Astrocyte (in vitro differentiated cells and primary cell): Measurements from ENCODE around the gene TRAF3IP1. TPM values are rescaled to one million over a fixed set of nuclear protein-coding genes. Genes with fewer than 3 reads are reported as not detected.

Source experiments
- DNase-seq: peaks from one replicate; pipeline ENCODE4 v3.0.0-alpha.2; 2010; ENCODE audit warnings: low read depth
- FAIRE-seq: peaks from 2 replicates; lab custom pipeline; 2011; peaks lifted over from hg19 to GRCh38; lab: Jason Lieb, UNC
- H2AFZ ChIP-seq: 2 replicates; pipeline ENCODE4 v1.6.0; 2012; ENCODE audit warnings: low read depth, low read length, inconsistent platforms
- H3K27ac ChIP-seq: 2 replicates; pipeline ENCODE4 v1.5.1; 2011; ENCODE audit warnings: low read depth, low read length, inconsistent platforms
- H3K27me3 ChIP-seq: 2 replicates; pipeline ENCODE4 v1.6.0; 2011; ENCODE audit warnings: low read length, inconsistent platforms; ENCODE audit not compliant: insufficient read depth
- H3K36me3 ChIP-seq: 2 replicates; pipeline ENCODE4 v1.5.1; 2011; ENCODE audit warnings: low read length, inconsistent platforms; ENCODE audit not compliant: insufficient read depth
- H3K4me1 ChIP-seq: 2 replicates; pipeline ENCODE4 v1.5.1; 2011; ENCODE audit warnings: low read length, inconsistent platforms; ENCODE audit not compliant: insufficient read depth
- H3K4me2 ChIP-seq: 2 replicates; pipeline ENCODE4 v1.6.0; 2012; ENCODE audit warnings: low read length, inconsistent platforms
- H3K4me3 ChIP-seq: 2 replicates; pipeline ENCODE4 v1.5.1; 2011; ENCODE audit warnings: low read depth, mild to moderate bottlenecking, low read length, inconsistent platforms; ENCODE audit not compliant: insufficient read depth
- H3K79me2 ChIP-seq: 2 replicates; pipeline ENCODE4 v1.6.0; 2012; ENCODE audit warnings: mild to moderate bottlenecking, low read length, inconsistent platforms; ENCODE audit not compliant: insufficient read depth
- H3K9ac ChIP-seq: 2 replicates; pipeline ENCODE4 v1.6.0; 2012; ENCODE audit warnings: mild to moderate bottlenecking, low read length, inconsistent platforms
- H3K9me3 ChIP-seq: 2 replicates; pipeline ENCODE4 v1.5.1; 2012; ENCODE audit warnings: low read depth, mild to moderate bottlenecking, low read length, inconsistent platforms; ENCODE audit not compliant: insufficient read depth
- H4K20me1 ChIP-seq: 2 replicates; pipeline ENCODE4 v1.6.0; 2012; ENCODE audit warnings: low read length, inconsistent platforms; ENCODE audit not compliant: insufficient read depth
- H3K27ac Mint-ChIP-seq: one replicate; pipeline ENCODE4 v1.8.0; 2021; ENCODE audit warnings: mild to moderate bottlenecking, mixed read lengths; ENCODE audit not compliant: unreplicated experiment
- H3K27me3 Mint-ChIP-seq: one replicate; pipeline ENCODE4 v1.8.0; 2021; ENCODE audit warnings: low read depth, mixed read lengths; ENCODE audit not compliant: unreplicated experiment
- H3K36me3 Mint-ChIP-seq: one replicate; pipeline ENCODE4 v1.8.0; 2021; ENCODE audit warnings: low read depth, mixed read lengths; ENCODE audit not compliant: unreplicated experiment
- H3K4me1 Mint-ChIP-seq: one replicate; pipeline ENCODE4 v1.8.0; 2021; ENCODE audit warnings: low read depth, mixed read lengths; ENCODE audit not compliant: unreplicated experiment
- H3K4me3 Mint-ChIP-seq: one replicate; pipeline ENCODE4 v1.8.0; 2021; ENCODE audit warnings: mild to moderate bottlenecking, moderate library complexity, mixed read lengths; ENCODE audit not compliant: unreplicated experiment
- H3K9me3 Mint-ChIP-seq: one replicate; pipeline ENCODE4 v1.8.0; 2021; ENCODE audit warnings: mild to moderate bottlenecking, mixed read lengths; ENCODE audit not compliant: unreplicated experiment
- EZH2 ChIP-seq: IDR thresholded peaks from 2 replicates; pipeline ENCODE4 v1.6.1; 2012; ENCODE audit warnings: mild to moderate bottlenecking, low read length, inconsistent platforms; ENCODE audit not compliant: insufficient read depth
- total RNA-seq: library from RNA; stranded (reverse); gene quantifications from 2 replicates; pipeline ENCODE4 v1.2.1, GENCODE V29; 2021
- TF ChIP-seq, protein P1 (sequence below): IDR thresholded peaks from 2 replicates; pipeline ENCODE4 v1.5.1; 2011; ENCODE audit warnings: low read depth, mild to moderate bottlenecking, inconsistent platforms, low read length, moderate library complexity; ENCODE audit not compliant: insufficient read depth

TRAF3IP1 gene
- total RNA-seq, 1 donor from 2014 or later: 19.6 TPM

GRCh38 chr2:238313289-238313990 lies 6.9 kb upstream of the TRAF3IP1 start:
- H3K4me3 Mint-ChIP-seq: no peak overlapping the region
- TF ChIP-seq, protein P1, sequence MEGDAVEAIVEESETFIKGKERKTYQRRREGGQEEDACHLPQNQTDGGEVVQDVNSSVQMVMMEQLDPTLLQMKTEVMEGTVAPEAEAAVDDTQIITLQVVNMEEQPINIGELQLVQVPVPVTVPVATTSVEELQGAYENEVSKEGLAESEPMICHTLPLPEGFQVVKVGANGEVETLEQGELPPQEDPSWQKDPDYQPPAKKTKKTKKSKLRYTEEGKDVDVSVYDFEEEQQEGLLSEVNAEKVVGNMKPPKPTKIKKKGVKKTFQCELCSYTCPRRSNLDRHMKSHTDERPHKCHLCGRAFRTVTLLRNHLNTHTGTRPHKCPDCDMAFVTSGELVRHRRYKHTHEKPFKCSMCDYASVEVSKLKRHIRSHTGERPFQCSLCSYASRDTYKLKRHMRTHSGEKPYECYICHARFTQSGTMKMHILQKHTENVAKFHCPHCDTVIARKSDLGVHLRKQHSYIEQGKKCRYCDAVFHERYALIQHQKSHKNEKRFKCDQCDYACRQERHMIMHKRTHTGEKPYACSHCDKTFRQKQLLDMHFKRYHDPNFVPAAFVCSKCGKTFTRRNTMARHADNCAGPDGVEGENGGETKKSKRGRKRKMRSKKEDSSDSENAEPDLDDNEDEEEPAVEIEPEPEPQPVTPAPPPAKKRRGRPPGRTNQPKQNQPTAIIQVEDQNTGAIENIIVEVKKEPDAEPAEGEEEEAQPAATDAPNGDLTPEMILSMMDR: no peak
- no peak for TF ChIP-seq EZH2

GRCh38 chr2:238313991-238314350 lies 6.3 kb upstream of the TRAF3IP1 start:
- Mint-ChIP-seq H3K9me3 (no peaks in the 10 kb centered on the region), H3K27ac (no peak overlapping the region), H3K4me3 (no peak overlapping the region), H3K27me3 (peaks cover 20% of the 10 kb centered on the region), H3K4me1 (no peaks in the 10 kb centered on the region), H3K36me3 (no peaks in the 10 kb centered on the region)
- TF ChIP-seq EZH2: no peak
- TF ChIP-seq, protein P1: no peak
- no peak overlapping the region for H3K9ac ChIP-seq
- H3K79me2 ChIP-seq: no peaks in the 10 kb centered on the region
- H3K4me1 ChIP-seq: no peaks in the 10 kb centered on the region
- H3K27ac ChIP-seq: no peak overlapping the region
- no peaks in the 10 kb centered on the region for H3K36me3 ChIP-seq
- no peak overlapping the region for H3K4me2 ChIP-seq
- no peak for DNase-seq
- no peak for FAIRE-seq
- no peaks in the 10 kb centered on the region for H3K9me3 ChIP-seq
- H2AFZ ChIP-seq: no peak overlapping the region
- no peaks in the 10 kb centered on the region for H4K20me1 ChIP-seq
- H3K4me3 ChIP-seq: no peak overlapping the region
- H3K27me3 ChIP-seq: no peaks in the 10 kb centered on the region

More at GRCh38 chr2:238313289-238313990, 6.9 kb upstream of the TRAF3IP1 start:
- H3K9me3 ChIP-seq: no peaks in the 10 kb centered on the region
- H3K27ac ChIP-seq: no peak overlapping the region
- H3K36me3 Mint-ChIP-seq: no peaks in the 10 kb centered on the region
- FAIRE-seq (no peak), DNase-seq (no peak)
- no peak overlapping the region for H3K27ac Mint-ChIP-seq
- H3K4me1 Mint-ChIP-seq: no peaks in the 10 kb centered on the region
- H3K27me3 Mint-ChIP-seq: peaks cover 22% of the 10 kb centered on the region
- no peaks in the 10 kb centered on the region for H3K4me1 ChIP-seq
- no peak overlapping the region for H2AFZ ChIP-seq
- no peak overlapping the region for H3K9ac ChIP-seq
- H3K9me3 Mint-ChIP-seq: no peaks in the 10 kb centered on the region
- no peaks in the 10 kb centered on the region for H3K79me2 ChIP-seq
- H3K4me2 ChIP-seq: no peak overlapping the region
- H4K20me1 ChIP-seq: no peaks in the 10 kb centered on the region
- H3K36me3 ChIP-seq: no peaks in the 10 kb centered on the region
- no peaks in the 10 kb centered on the region for H3K27me3 ChIP-seq
- H3K4me3 ChIP-seq: no peak overlapping the region

- Histone ChIP-seq H3K27ac (no peak overlapping the region), H3K4me3 (no peak overlapping the region), H3K27me3 (no peaks in the 10 kb centered on the region), H2AFZ (no peak overlapping the region), H3K9me3 (no peaks in the 10 kb centered on the region), H3K36me3 (no peaks in the 10 kb centered on the region), H3K9ac (no peak overlapping the region), H3K4me2 (no peak overlapping the region), H3K79me2 (no peaks in the 10 kb centered on the region), H3K4me1 (peaks cover under 1% of the 10 kb centered on the region), H4K20me1 (no peaks in the 10 kb centered on the region)
- FAIRE-seq (no peak), DNase-seq (no peak)
- Mint-ChIP-seq H3K36me3 (no peaks in the 10 kb centered on the region), H3K4me1 (no peaks in the 10 kb centered on the region), H3K27me3 (peaks cover 18% of the 10 kb centered on the region), H3K27ac (no peak overlapping the region), H3K4me3 (no peak overlapping the region), H3K9me3 (no peaks in the 10 kb centered on the region)
- no peak for TF ChIP-seq EZH2
- TF ChIP-seq, protein P1: no peak
Measured at GRCh38 chr2:238314576-238314975, 5.7 kb upstream of the TRAF3IP1 start.
